Mucosa of rectum (tissue), 2 donors: ENCODE results near the gene FAM228A.

ENCODE experiments used
- H3K27ac ChIP-seq, 2 donors: one replicate each; pipeline ENCODE4 v1.7.0; 2013; ENCODE audit warnings: inconsistent platforms in 2 of 2, low read depth in 2 of 2, low read length in 2 of 2
- H3K27me3 ChIP-seq, 2 donors: one replicate each; pipeline ENCODE4 v1.7.0; 2013; ENCODE audit warnings: low read length in 2 of 2; ENCODE audit not compliant: control insufficient read depth in 2 of 2, insufficient read depth in 2 of 2
- H3K36me3 ChIP-seq, 2 donors: one replicate each; pipeline ENCODE4 v1.7.0; 2013; ENCODE audit warnings: low read length in 2 of 2; ENCODE audit not compliant: control insufficient read depth in 2 of 2, insufficient read depth in 2 of 2
- H3K4me1 ChIP-seq, 2 donors: one replicate each; pipeline ENCODE4 v1.7.0; 2013; ENCODE audit warnings: low read length in 2 of 2, mild to moderate bottlenecking in 1 of 2; ENCODE audit not compliant: control insufficient read depth in 2 of 2, insufficient read depth in 2 of 2
- H3K4me3 ChIP-seq, 2 donors: one replicate each; pipeline ENCODE4 v1.7.0; 2013; ENCODE audit warnings: low read length in 2 of 2
- H3K9ac ChIP-seq, 2 donors: one replicate each; pipeline ENCODE4 v1.7.0; 2013; ENCODE audit warnings: low read length in 2 of 2, low read depth in 1 of 2, mild to moderate bottlenecking in 1 of 2
- H3K9me3 ChIP-seq, 2 donors: one replicate each; pipeline ENCODE4 v1.7.0; 2013; ENCODE audit warnings: low read length in 2 of 2; ENCODE audit not compliant: control insufficient read depth in 2 of 2
- donor health status: healthy.
- donor health status: Normal muscosa, but diverticular disease.

FAM228A gene

DNA sequence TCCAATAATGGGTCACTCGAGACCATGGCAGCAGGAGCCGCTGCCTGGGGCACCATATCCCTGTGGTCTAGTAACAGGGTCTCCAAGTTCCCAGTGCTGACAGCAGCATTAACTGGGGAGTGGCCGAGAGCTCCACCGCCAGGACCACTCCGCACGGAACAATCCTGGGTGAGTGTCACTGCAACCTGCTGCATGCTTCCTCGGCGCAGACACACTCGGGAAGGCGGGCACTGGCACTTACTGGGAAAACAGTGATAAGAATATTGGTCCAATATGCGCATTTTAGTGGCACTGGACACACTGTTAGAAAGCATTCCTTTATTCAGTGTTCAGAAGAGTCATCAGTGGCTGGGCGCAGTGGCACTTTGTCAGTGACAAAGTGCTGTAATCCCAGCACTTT, 29.7 kb downstream of the FAM228A start:
- H3K36me3 ChIP-seq, result peaks cover 50 to 54% of the 10 kb centered on the region in 2 donors
- no peaks in the 10 kb centered on the region for H3K27me3 ChIP-seq
- H3K4me1 ChIP-seq, result no peaks in the 10 kb centered on the region
- H3K4me3 ChIP-seq, result no peak overlapping the region
- H3K27ac ChIP-seq, result no peak overlapping the region
- no peaks in the 10 kb centered on the region for H3K9me3 ChIP-seq
- H3K9ac ChIP-seq, result no peak overlapping the region

DNA sequence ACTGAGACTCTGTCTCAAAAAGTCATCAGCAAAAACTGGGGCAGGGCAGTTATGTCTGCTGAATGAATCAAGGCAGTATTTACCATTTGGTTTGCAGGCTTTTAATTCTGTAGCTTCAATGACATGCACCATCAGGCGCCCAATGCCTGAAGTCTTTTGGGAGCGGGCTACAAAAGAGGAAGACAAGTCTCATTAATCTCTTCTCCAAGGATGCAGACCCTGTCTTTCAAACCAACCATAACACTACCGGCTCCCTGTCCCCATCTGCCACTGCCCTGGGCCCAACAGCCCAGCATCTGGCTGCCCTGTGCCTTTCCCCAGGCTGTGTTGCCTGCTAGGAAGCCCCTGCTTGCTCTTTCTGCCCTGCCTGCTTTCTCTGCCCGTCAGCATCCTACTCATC, 30.3 kb downstream of the FAM228A start:
- H3K27ac ChIP-seq, result no peak overlapping the region
- no peaks in the 10 kb centered on the region for H3K4me1 ChIP-seq
- peaks cover 52 to 56% of the 10 kb centered on the region in 2 donors for H3K36me3 ChIP-seq
- H3K27me3 ChIP-seq, result no peaks in the 10 kb centered on the region
- no peak overlapping the region for H3K4me3 ChIP-seq
- H3K9ac ChIP-seq, result no peak overlapping the region
- no peaks in the 10 kb centered on the region for H3K9me3 ChIP-seq

DNA sequence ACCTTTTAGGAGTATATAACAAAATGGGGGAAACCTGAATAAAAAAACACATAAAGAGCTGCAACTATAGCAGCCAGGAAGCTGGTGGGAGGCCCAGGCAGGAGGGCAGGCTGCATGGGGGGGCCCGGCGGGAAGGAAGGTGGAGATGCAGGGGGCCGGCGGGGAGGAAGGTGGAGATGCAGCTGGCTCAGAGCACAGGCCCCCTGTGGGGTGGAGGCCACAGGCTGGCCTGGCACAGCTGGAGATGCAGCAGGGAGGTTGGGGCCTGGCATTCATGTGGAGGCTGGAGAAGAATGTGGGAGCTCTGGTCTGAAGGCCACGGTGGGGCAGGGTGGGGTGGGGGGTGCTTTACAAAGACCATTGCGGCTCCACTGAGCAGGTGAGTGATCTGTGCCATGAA, 31.4 kb downstream of the FAM228A start:
- H3K4me3 ChIP-seq, result no peak overlapping the region
- H3K36me3 ChIP-seq, result peaks cover 60 to 64% of the 10 kb centered on the region in 2 donors
- no peaks in the 10 kb centered on the region for H3K27me3 ChIP-seq

DNA sequence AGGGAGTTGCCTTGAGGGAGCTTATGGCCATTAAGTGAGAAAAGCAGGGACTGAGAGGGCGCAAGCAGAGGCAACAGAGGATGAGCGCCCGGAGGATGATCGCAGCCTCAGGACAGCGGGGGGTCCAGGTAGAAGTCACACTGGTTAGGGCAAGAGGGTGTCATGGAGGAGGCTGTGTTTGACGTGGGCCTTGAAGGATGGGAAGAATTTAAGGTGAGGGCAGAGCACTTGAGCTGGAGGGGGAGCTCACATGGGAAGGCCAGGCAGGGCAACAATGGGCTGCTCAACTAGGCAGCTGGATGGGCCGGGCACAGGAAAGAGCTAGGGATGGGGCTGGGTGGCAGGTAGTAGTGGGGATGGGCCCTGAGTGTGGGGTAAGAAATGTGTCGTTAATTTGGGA, 31.9 kb downstream of the FAM228A start:
- H3K36me3 ChIP-seq, result peaks cover 65 to 68% of the 10 kb centered on the region in 2 donors
- H3K27ac ChIP-seq, result no peak overlapping the region

More for the DNA sequence above, 31.4 kb downstream of the FAM228A start:
- Histone ChIP-seq H3K27ac (no peak overlapping the region), H3K9ac (no peak overlapping the region), H3K9me3 (no peaks in the 10 kb centered on the region), H3K4me1 (no peaks in the 10 kb centered on the region)

GRCh38 chr2:24207359-24207758, 32.5 kb downstream of the FAM228A start:
- H3K36me3 ChIP-seq, result peaks cover 72 to 74% of the 10 kb centered on the region in 2 donors

More for the DNA sequence above, 31.9 kb downstream of the FAM228A start:
- Histone ChIP-seq H3K4me3 (no peak overlapping the region), H3K4me1 (no peaks in the 10 kb centered on the region), H3K9me3 (no peaks in the 10 kb centered on the region), H3K9ac (no peak overlapping the region), H3K27me3 (no peaks in the 10 kb centered on the region)

DNA sequence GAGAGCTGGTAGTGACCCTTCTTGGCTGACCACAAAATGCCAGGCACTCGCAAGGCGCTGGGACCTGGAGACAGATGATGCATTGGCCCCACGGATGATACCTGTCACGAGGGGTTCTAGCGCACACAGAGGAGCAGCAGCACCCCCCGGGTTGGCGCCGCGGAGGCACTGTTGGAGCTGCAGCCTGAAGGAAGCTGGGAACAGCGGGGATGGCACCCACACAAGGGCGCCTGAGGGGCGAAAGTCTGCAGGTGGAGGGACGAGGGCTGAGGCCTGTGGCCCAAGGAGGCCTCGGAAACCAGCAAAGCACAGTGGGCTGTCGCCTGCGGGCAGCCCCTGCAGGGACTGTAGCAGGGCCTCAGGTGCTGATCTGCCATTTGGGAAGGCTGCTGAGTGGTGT, 33.6 kb downstream of the FAM228A start:
- H3K4me3 ChIP-seq, result no peak overlapping the region
- no peaks in the 10 kb centered on the region for H3K27me3 ChIP-seq
- H3K27ac ChIP-seq, result no peak overlapping the region
- H3K4me1 ChIP-seq, result no peaks in the 10 kb centered on the region
- H3K36me3 ChIP-seq, result peaks cover 69 to 72% of the 10 kb centered on the region in 2 donors
- no peak overlapping the region for H3K9ac ChIP-seq
- no peaks in the 10 kb centered on the region for H3K9me3 ChIP-seq

More at GRCh38 chr2:24207359-24207758, 32.5 kb downstream of the FAM228A start:
- Histone ChIP-seq H3K4me3 (no peak overlapping the region), H3K9ac (no peak overlapping the region), H3K9me3 (no peaks in the 10 kb centered on the region), H3K4me1 (no peaks in the 10 kb centered on the region), H3K27me3 (no peaks in the 10 kb centered on the region), H3K27ac (no peak overlapping the region)

DNA sequence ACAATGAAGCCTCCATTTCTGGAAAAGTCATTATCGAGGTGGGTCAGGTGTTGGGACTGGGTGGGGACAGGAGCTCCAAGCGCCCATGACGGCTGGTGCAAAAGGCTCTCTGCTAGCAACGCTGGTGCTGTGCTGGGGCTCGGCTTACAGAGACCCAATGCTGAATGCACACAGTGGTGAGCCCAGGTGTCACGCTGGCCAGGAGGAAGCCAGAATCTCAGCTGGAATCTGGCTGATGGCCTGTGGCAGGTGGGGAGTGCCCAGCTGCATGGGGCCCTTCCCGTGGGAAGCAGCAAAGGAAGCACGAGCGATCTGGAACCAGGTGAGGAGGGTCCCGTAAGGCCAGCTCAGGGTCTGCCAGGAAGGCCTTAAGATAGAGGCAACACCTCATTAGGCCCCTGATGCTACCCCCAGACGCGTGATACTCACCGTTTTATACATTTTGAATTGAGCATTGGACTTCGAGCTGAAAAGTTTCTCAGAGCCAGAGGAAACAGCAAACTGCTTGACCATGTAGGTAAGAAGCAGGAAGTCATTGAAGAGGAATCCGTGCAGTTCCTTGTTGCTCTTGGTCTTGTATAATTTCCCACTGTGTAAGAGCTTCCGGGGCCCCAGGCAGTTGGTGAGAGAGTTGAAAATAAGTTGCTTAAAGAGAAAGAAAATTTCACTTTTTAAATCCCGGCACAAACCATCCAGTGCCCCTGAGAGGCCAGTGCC, 34.7 kb downstream of the FAM228A start:
- Histone ChIP-seq H3K27me3 (no peaks in the 10 kb centered on the region), H3K4me1 (no peaks in the 10 kb centered on the region), H3K4me3 (no peak overlapping the region), H3K36me3 (peaks cover 59 to 67% of the 10 kb centered on the region in 2 donors), H3K27ac (no peak overlapping the region), H3K9ac (no peak overlapping the region), H3K9me3 (no peaks in the 10 kb centered on the region)

DNA sequence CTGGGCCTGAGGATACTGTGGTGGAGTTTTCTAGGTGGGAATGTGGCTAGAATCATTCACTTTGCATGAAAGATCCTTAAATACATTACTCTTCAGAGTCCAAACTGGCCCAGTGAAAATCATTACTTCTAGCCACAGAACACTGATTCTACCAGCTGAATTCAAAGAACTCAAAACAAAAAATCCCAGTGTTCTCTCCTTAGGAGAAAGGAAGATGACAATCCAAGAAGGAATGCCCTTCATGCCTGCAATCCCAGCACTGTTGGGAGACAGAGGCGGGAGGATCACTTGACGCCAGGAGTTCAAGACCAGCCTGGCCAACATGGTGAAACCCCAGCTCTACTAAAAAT, 35.2 kb downstream of the FAM228A start:
- H3K4me3 ChIP-seq, result no peak overlapping the region
- H3K9ac ChIP-seq, result no peak overlapping the region
- H3K27me3 ChIP-seq, result no peaks in the 10 kb centered on the region
- peaks cover 56 to 66% of the 10 kb centered on the region in 2 donors for H3K36me3 ChIP-seq
- no peak overlapping the region for H3K27ac ChIP-seq
- no peaks in the 10 kb centered on the region for H3K4me1 ChIP-seq
- H3K9me3 ChIP-seq, result no peaks in the 10 kb centered on the region

DNA sequence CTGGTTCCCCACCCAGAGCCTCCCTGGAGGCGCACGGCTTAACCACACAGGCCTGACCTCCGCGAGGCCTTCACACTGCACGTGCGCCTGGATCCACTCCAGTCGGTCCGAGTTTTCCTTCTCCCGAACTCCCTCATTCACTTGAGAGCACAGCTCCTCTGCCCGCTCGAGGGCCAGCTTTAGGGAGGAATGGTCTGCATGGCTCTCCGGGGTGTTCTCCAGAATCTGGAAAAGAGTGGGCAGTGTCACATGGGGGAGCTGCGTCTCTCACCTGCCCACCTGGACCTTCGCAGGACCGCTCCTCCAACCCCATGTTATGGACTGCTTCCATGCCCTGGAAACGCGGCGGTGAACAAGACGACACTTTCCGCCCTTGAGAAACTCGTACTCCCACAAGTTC, 35.9 kb downstream of the FAM228A start:
- Histone ChIP-seq H3K27ac (no peak overlapping the region), H3K4me1 (no peaks in the 10 kb centered on the region), H3K27me3 (no peaks in the 10 kb centered on the region), H3K36me3 (peaks cover 53 to 61% of the 10 kb centered on the region in 2 donors), H3K4me3 (no peak overlapping the region), H3K9ac (no peak overlapping the region), H3K9me3 (no peaks in the 10 kb centered on the region)

GRCh38 chr2:24211408-24211807, 36.6 kb downstream of the FAM228A start:
- no peak overlapping the region for H3K27ac ChIP-seq
- no peaks in the 10 kb centered on the region for H3K4me1 ChIP-seq
- no peaks in the 10 kb centered on the region for H3K27me3 ChIP-seq
- H3K4me3 ChIP-seq, result no peak overlapping the region
- H3K9me3 ChIP-seq, result no peaks in the 10 kb centered on the region
- no peak overlapping the region for H3K9ac ChIP-seq
- H3K36me3 ChIP-seq, result peaks cover 54 to 64% of the 10 kb centered on the region in 2 donors
